K562 (cell line): ENCODE measurements around the gene ARMC9. TPM values are rescaled to one million over a fixed set of nuclear protein-coding genes. Genes with fewer than 3 reads are reported as not detected.

Experiments
- ATAC-seq: fragments of 200-7000 bp; cut with Tn5 transposase; 3 replicates; pipeline ENCODE4 v1.9.1; 2020; ENCODE audit warnings: moderate library complexity
- BruUV-seq: library from RNA; stranded (reverse); fragments of 400-500 nt; replicated peaks from 2 replicates; lab custom pipeline; 2021; lab: Mats Ljungman, UMichigan
- CTCF ChIA-PET: fragments of 300-600 bp; formaldehyde crosslinking; extraction: SDS; loops from one replicate; lab custom pipeline; 2021; ENCODE audit warnings: low intra/inter-chr PET ratio; lab: Yijun Ruan, JAX
- POLR2A ChIA-PET: fragments of 300-600, 350-650 bp; sonication (Branson Sonifier 250); formaldehyde crosslinking; extraction: SDS; loops from one replicate; lab custom pipeline; 2021; ENCODE audit warnings: antibody characterized with exemption, inconsistent platforms; lab: Yijun Ruan, JAX
- DNase-seq, 4 experiments: peaks; one replicate each; pipeline versions ENCODE4 v3.0.0 to v3.0.0-alpha.2; 2011 to 2018; ENCODE audit warnings: low spot score in 3 of 4, mixed read lengths in 3 of 4; ENCODE audit errors: extremely low read depth in 1 of 4
- FAIRE-seq: peaks from 2 replicates; lab custom pipeline; 2011; peaks lifted over from hg19 to GRCh38; lab: Jason Lieb, UNC
- H2AFZ ChIP-seq: 2 replicates; pipeline ENCODE4 v1.6.0; 2011; ENCODE audit warnings: low read depth, low read length, control low read depth, inconsistent platforms
- H3K27ac ChIP-seq: fragments of 200-600 bp; 3 replicates; pipeline ENCODE4 v1.8.0; 2011; ENCODE audit warnings: low read depth, mild to moderate bottlenecking, control low read depth, inconsistent platforms, low read length, moderate library complexity, mixed read lengths; ENCODE audit errors: extremely low read depth
- H3K27me3 ChIP-seq, 2 experiments: fragments of 300-600 bp in 1 of 2; 2 replicates in 1 of 2; 3 replicates in 1 of 2; pipeline versions ENCODE4 v1.6.0 to v1.8.0; 2011; ENCODE audit warnings: inconsistent platforms in 2 of 2, low read length in 2 of 2, mild to moderate bottlenecking in 1 of 2, mixed read lengths in 1 of 2, moderate library complexity in 1 of 2; ENCODE audit not compliant: control insufficient read depth in 2 of 2, insufficient read depth in 2 of 2
- H3K36me3 ChIP-seq: fragments of 300-600 bp; 3 replicates; pipeline ENCODE4 v1.8.0; 2011; ENCODE audit warnings: mild to moderate bottlenecking, low read length, inconsistent platforms; ENCODE audit not compliant: control insufficient read depth, insufficient read depth
- H3K4me1 ChIP-seq, 2 experiments: fragments of 200-600 bp in 1 of 2; replicated peaks in 1 of 2; 2 replicates in 1 of 2; 3 replicates in 1 of 2; pipeline versions ENCODE4 v1.5.1 to v1.8.0; 2011; ENCODE audit warnings: inconsistent platforms in 2 of 2, low read length in 2 of 2, mild to moderate bottlenecking in 1 of 2, mixed read lengths in 1 of 2, moderate library complexity in 1 of 2; ENCODE audit not compliant: control insufficient read depth in 2 of 2, insufficient read depth in 2 of 2
- H3K4me2 ChIP-seq: 2 replicates; pipeline ENCODE4 v1.6.1; 2011; ENCODE audit warnings: low read length, control low read depth, inconsistent platforms, mixed read lengths; ENCODE audit not compliant: insufficient read depth
- H3K4me3 ChIP-seq: fragments of 200-600 bp; sonication (generic), shearing (Covaris generic); 2 replicates; pipeline ENCODE4 v1.5.1; 2016; ENCODE audit warnings: control low read depth, inconsistent platforms
- H3K79me2 ChIP-seq: fragments of 200-600 bp; 3 replicates; pipeline ENCODE4 v1.8.0; 2011; ENCODE audit warnings: low read length, inconsistent platforms; ENCODE audit not compliant: control insufficient read depth, insufficient read depth
- H3K9ac ChIP-seq, 2 experiments: 2 replicates each; pipeline versions ENCODE4 v1.6.0 to v1.6.1; 2011; ENCODE audit warnings: low read depth in 2 of 2, low read length in 2 of 2, control low read depth in 1 of 2, inconsistent platforms in 1 of 2, mild to moderate bottlenecking in 1 of 2, mixed read lengths in 1 of 2; ENCODE audit not compliant: insufficient read depth in 1 of 2
- H3K9me1 ChIP-seq: one replicate; pipeline ENCODE4 v1.6.0; 2011; ENCODE audit warnings: inconsistent platforms, mild to moderate bottlenecking, low read length, moderate library complexity; ENCODE audit not compliant: control insufficient read depth, insufficient read depth
- H3K9me3 ChIP-seq: replicated peaks from 2 replicates; pipeline ENCODE4 v1.5.1; 2011; ENCODE audit warnings: low read depth, low read length, inconsistent platforms; ENCODE audit not compliant: control insufficient read depth, insufficient read depth
- H4K20me1 ChIP-seq: replicated peaks from 2 replicates; pipeline ENCODE4 v1.6.1; 2011; ENCODE audit warnings: low read length, inconsistent platforms, mixed read lengths; ENCODE audit not compliant: control insufficient read depth, insufficient read depth
- ATF4 ChIP-seq: fragments of 450-650 bp; formaldehyde crosslinking; IDR thresholded peaks from 2 replicates; pipeline ENCODE4 v1.4.0; 2022; ENCODE audit warnings: mild to moderate bottlenecking, moderate library complexity
- ESRRB ChIP-seq: fragments of 250-450 bp; sonication (Bioruptor Pico); IDR thresholded peaks from 2 replicates; pipeline ENCODE4 v1.5.0; 2020; ENCODE audit warnings: mild to moderate bottlenecking, moderate library complexity, borderline replicate concordance
- FOXP4 ChIP-seq: sonication (generic); formaldehyde crosslinking; IDR thresholded peaks from 2 replicates; pipeline ENCODE4 v1.8.0; 2022; ENCODE audit warnings: mild to moderate bottlenecking, missing genetic modification reagents, borderline replicate concordance
- HBP1 ChIP-seq: fragments of 450-650 bp; formaldehyde crosslinking; IDR thresholded peaks from 2 replicates; pipeline ENCODE4 v1.4.0; 2022; ENCODE audit warnings: missing genetic modification characterization
- NFYB ChIP-seq: IDR thresholded peaks from 2 replicates; pipeline ENCODE4 v1.6.1; 2011; ENCODE audit warnings: mild to moderate bottlenecking, moderate library complexity; ENCODE audit not compliant: insufficient read length; ENCODE audit errors: extremely low read depth
- PHF8 ChIP-seq: fragments of 200-600 bp; sonication (generic); IDR thresholded peaks from 2 replicates; pipeline ENCODE4 v1.6.1; 2012; ENCODE audit warnings: mixed run types, mild to moderate bottlenecking, inconsistent platforms, low read length, moderate library complexity, borderline replicate concordance
- RBM15 ChIP-seq: fragments of 200-400 bp; formaldehyde crosslinking; IDR thresholded peaks from 2 replicates; pipeline ENCODE4 v1.6.1; 2018; ENCODE audit warnings: mild to moderate bottlenecking, low read length, moderate library complexity; ENCODE audit not compliant: insufficient read depth
- RUNX1 ChIP-seq: sonication (generic); IDR thresholded peaks from 2 replicates; pipeline ENCODE4 v1.6.1; 2016; ENCODE audit warnings: antibody characterized with exemption, low read depth
- SAFB ChIP-seq: fragments of 200-400 bp; formaldehyde crosslinking; IDR thresholded peaks from 2 replicates; pipeline ENCODE4 v1.6.1; 2017; ENCODE audit warnings: low read depth, low read length, borderline replicate concordance
- SIX5 ChIP-seq, 2 experiments: IDR thresholded peaks; 2 replicates each; pipeline ENCODE4 v1.6.1; 2011; ENCODE audit warnings: low read length in 2 of 2, borderline replicate concordance in 1 of 2, low read depth in 1 of 2, mild to moderate bottlenecking in 1 of 2, moderate library complexity in 1 of 2; ENCODE audit not compliant: insufficient read depth in 1 of 2
- SMARCA5 ChIP-seq: fragments of 450-650 bp; IDR thresholded peaks from 2 replicates; pipeline ENCODE4 v1.6.1; 2016
- SMARCE1 ChIP-seq: fragments of 450-650 bp; IDR thresholded peaks from 2 replicates; pipeline ENCODE4 v1.7.1; 2016; ENCODE audit warnings: mild to moderate bottlenecking
- U2AF1 ChIP-seq: fragments of 200-400 bp; formaldehyde crosslinking; optimal IDR thresholded peaks from 2 replicates; pipeline ENCODE3; 2017; ENCODE audit warnings: mild to moderate bottlenecking, low read depth, low read length, moderate library complexity
- XRCC5 ChIP-seq: fragments of 200-400 bp; formaldehyde crosslinking; IDR thresholded peaks from 2 replicates; pipeline ENCODE4 v1.6.1; 2017; ENCODE audit warnings: low read depth, mild to moderate bottlenecking, low read length
- ZBTB8A ChIP-seq: fragments of 450-650 bp; IDR thresholded peaks from 2 replicates; pipeline ENCODE4 v1.6.1; 2018; ENCODE audit warnings: mild to moderate bottlenecking, moderate library complexity; ENCODE audit not compliant: partially characterized antibody
- ZNF707 ChIP-seq: fragments of 250-450 bp; sonication (Bioruptor Pico); conservative IDR thresholded peaks from 2 replicates; pipeline ENCODE4 v1.8.0; 2022; ENCODE audit warnings: inconsistent platforms, mild to moderate bottlenecking, moderate library complexity
- WGBS: fragments of 100-300 bp; shearing (Covaris generic); methylation state at CpG from one replicate; pipeline ENCODE4 v1.1.6; 2016; ENCODE audit warnings: low coverage, mixed read lengths; ENCODE audit not compliant: insufficient coverage; ENCODE audit errors: missing lambda C conversion rate; 5-methylcytosine and 5-hydroxymethylcytosine counted together
- in situ Hi-C: fragments of 300-500 bp; cut with MboI; formaldehyde crosslinking; loops from 4 replicates; pipeline ENCODE4 v1.15.0; 2018; ENCODE audit warnings: inconsistent platforms, mixed read lengths
- intact Hi-C: fragments of 100-400 bp; cut with micrococcal nuclease; formaldehyde crosslinking; loops from 2 replicates; pipeline ENCODE4 v1.14.2; 2022
- polyA plus RNA-seq, 8 experiments: library from polyadenylated mRNA; depleted of rRNA in 4 of 8; stranded (reverse) in 5 of 8; unstranded in 3 of 8; fragments of >200 nt; fragmentation: Nextera tagmentation in 2 of 8; fragmentation: Illumina TruSeq in 1 of 8; extraction: Ambion mirVana in 2 of 8; extraction: Trizol in 1 of 8; gene quantifications; 2 replicates each; pipeline versions ENCODE4 v1.2.1 to v1.2.3, GENCODE V29; 2011 to 2014; ENCODE audit warnings: inconsistent platforms in 1 of 8, missing spikeins in 1 of 8
- total RNA-seq, 7 experiments: library from RNA; depleted of rRNA in 6 of 7; stranded (reverse); fragments of >200 nt in 6 of 7; fragmentation: Illumina TruSeq in 2 of 7; extraction: Trizol in 2 of 7; gene quantifications; 2 replicates each; pipeline versions ENCODE4 v1.2.1 to v1.2.3, GENCODE V29; 2011 to 2021; ENCODE audit warnings: low replicate concordance in 1 of 7

ARMC9 gene
- total and polyA plus RNA-seq, 9 of the 15 experiments (the other 6 are each of a cell fraction or from before 2014, with no cell fraction given), result 0.36 to 2.3 (median 1.1) TPM

GRCh38 chr2:231388725-231389346, 190.4 kb downstream of the ARMC9 start (continued):
- no peak for TF ChIP-seq FOXP4 (CRISPR knock-in tag)
- TF ChIP-seq RBM15, result no peak
- TF ChIP-seq SMARCA5, result no peak
- no peak for TF ChIP-seq U2AF1

- 3% methylated on average over 7 of the region's 8 CpGs for WGBS
- Histone ChIP-seq H3K9me3 (no peaks in the 10 kb centered on the region), H3K4me3 (no peak overlapping the region), H2AFZ (no peak overlapping the region), H3K27me3 (peaks cover 2 to 40% of the 10 kb centered on the region in 2 experiments; a peak in 2 of 5 replicates), H3K9ac (no peak overlapping the region), H3K79me2 (no peaks in the 10 kb centered on the region), H3K36me3 (no peaks in the 10 kb centered on the region), H4K20me1 (no peaks in the 10 kb centered on the region), H3K4me1 (peaks cover 0 to 4% of the 10 kb centered on the region in 2 experiments; a peak in 1 of 5 replicates), H3K9me1 (no peaks in the 10 kb centered on the region), H3K4me2 (no peak overlapping the region), H3K27ac (no peak overlapping the region)
- FAIRE-seq (no peak), ATAC-seq (no peak), DNase-seq (no peak)
- ChIA-PET CTCF (no interaction called here), POLR2A (interaction anchor here (0.5 to 1.2 kb wide), 2 partner anchors 16 to 195 kb away, joined by 3 read pairs; no protein-coding TSS in a partner anchor)
- in situ Hi-C loops (no loop called here), intact Hi-C loops (no loop called here)
- BruUV-seq, result no TSS peak
- no peak for TF ChIP-seq SMARCE1
- no peak for TF ChIP-seq RUNX1
- no peak for TF ChIP-seq ZNF707
- TF ChIP-seq SIX5 (IDR thresholded peaks at IDR 0.05; ENCODE audit: borderline replicate concordance in 1 of 2, insufficient read depth in 1 of 2, low read depth in 1 of 2, low read length in 2 of 2), result no peak
- TF ChIP-seq SAFB, result no peak
- no peak for TF ChIP-seq PHF8
- no peak for TF ChIP-seq XRCC5
- no peak for TF ChIP-seq HBP1
- no peak for TF ChIP-seq ATF4 (CRISPR knock-in tag)
- TF ChIP-seq ESRRB (CRISPR knock-in tag), result no peak
- no peak for TF ChIP-seq NFYB
- no peak for TF ChIP-seq ZBTB8A
Measured at GRCh38 chr2:231390667-231391066, 192.2 kb downstream of the ARMC9 start.
